Activated CD8-positive, alpha-beta memory T cell treated with anti-CD3 and anti-CD28 coated beads for 24 hours (primary cell): Measurements from ENCODE around the gene MPND.

Experiments
- DNase-seq: peaks from one replicate; pipeline ENCODE4 v3.0.0-alpha.2; 2020

MPND gene

GRCh38 chr19:4385291-4386040 is 42.1 kb downstream of the MPND start:
- DNase-seq, result no peak

GRCh38 chr19:4386041-4386782 is 42.9 kb downstream of the MPND start:
- no peak for DNase-seq

DNA sequence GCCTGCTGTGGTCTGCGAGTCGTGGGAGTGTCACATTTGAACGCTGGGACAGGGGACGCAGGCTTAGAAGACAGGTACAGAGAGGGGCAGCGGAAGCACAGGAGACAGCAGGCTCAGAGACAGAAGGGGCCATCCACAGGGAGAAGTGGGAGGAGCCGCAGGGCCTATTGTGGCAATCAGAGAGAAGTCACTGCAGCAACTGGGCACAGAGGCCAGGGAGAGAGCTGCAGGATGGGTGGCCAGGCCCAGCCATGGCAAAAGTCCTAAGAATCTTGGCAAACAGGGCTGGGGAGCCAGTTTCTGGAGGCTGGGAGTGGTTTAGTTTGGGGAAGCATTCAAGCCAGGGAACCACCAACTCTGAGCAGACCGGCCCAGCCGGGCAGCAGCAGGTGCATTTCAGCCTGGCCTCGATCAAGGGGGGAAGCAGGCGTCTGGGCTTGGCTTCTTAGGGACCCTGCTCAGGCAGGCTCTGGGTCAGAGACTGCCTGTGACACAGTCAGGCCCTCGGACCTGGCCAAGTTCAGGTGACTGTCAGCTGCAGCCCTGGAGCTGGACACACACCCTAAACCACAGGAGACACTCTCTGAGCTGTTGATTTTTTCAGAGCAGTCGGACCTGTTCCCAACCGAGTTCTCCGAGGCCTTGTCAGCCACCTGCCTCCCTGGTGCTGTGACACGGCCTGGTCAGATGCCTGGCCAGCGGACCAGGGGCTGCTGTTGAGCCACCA is 45.1 kb downstream of the MPND start:
- DNase-seq, result no peak

- no peak for DNase-seq
Observed at GRCh38 chr19:4389064-4389375, 45.7 kb downstream of the MPND start.

- no peak for DNase-seq
Observed at GRCh38 chr19:4389511-4390016, 46.2 kb downstream of the MPND start.

GRCh38 chr19:4390017-4390566 is 46.7 kb downstream of the MPND start:
- no peak for DNase-seq

DNA sequence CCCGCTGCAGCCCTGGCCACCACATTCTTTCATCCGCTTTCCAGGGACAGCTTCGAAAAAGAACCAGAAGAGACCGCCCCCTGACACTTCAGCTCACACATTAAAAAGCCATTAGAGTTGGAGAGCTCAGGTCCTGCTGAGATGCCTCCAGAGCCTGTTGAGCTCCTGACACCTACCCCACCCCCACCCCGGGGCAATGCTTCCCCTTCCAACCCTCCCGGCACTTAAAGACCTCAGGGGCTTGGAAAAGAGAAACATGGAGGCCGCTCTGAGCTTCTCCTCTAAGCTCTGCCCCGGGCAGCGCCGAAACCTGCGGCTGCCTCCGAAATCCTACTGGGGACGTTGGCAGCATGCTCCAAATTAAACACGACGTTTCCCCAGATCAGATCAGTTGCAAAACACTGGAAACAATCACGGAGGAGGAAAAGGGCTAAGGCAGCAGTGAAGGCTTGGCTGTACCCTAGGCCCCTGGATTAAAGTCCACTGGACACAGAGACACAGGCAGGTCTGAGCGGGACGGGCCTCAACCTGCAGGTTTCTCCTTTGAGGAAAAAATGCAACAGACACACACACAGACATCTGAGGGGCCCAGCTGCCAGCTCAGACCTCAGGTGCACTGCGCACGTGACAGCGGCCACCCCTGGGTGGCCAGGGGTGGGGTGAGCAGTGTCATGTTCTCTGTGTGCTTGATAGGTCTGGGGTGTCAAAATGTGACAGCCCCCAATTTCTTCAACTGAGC is 47.4 kb downstream of the MPND start:
- no peak for DNase-seq

GRCh38 chr19:4391306-4391693 is 47.9 kb downstream of the MPND start:
- no peak for DNase-seq

GRCh38 chr19:4391701-4392483 is 48.5 kb downstream of the MPND start:
- DNase-seq, result no peak

DNA sequence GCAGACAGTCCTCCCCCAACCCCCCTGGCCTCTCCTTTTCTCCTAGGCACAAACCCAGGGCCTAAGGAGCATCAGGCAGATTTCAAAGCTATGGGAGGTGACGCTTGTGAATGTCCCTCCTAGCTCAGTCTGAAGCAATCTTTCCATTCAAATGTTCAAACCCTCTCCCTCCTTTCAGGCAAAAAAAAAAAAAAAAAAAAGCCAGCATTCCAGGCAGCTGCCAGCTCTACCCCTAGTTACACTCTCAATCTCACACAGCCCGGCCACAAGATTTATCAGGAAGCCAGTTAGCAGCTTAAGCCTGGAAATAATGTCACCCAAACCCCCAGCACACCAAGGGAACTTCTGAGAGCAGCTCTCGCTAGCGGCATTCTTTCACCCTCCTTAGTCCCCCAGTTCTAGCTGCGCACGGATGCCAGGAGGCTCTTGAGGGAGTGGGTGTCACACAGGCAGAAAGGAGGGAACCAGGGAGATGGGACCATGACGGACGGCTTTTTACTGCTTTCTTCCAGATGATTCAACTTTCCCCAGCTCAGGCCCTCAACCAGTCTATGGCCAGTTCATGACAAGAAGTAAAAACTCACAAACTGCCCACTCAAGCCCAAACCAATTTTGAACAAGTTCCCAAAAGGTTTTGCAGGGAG is 50.7 kb downstream of the MPND start:
- DNase-seq, result no peak

- DNase-seq, result no peak
Observed at GRCh38 chr19:4396949-4397783, 53.8 kb downstream of the MPND start.

GRCh38 chr19:4399812-4400134 is 56.4 kb downstream of the MPND start:
- no peak for DNase-seq

- peak; percentile 98 for DNase-seq
Observed at GRCh38 chr19:4400135-4400936, 57.0 kb downstream of the MPND start, which contains the start of gene SH3GL1. SH3GL1 (minus strand) TSS chr19:4400547; CDS start chr19:4400368, 179 bp downstream.

GRCh38 chr19:4401769-4402170 is 58.4 kb downstream of the MPND start:
- no peak for DNase-seq

DNA sequence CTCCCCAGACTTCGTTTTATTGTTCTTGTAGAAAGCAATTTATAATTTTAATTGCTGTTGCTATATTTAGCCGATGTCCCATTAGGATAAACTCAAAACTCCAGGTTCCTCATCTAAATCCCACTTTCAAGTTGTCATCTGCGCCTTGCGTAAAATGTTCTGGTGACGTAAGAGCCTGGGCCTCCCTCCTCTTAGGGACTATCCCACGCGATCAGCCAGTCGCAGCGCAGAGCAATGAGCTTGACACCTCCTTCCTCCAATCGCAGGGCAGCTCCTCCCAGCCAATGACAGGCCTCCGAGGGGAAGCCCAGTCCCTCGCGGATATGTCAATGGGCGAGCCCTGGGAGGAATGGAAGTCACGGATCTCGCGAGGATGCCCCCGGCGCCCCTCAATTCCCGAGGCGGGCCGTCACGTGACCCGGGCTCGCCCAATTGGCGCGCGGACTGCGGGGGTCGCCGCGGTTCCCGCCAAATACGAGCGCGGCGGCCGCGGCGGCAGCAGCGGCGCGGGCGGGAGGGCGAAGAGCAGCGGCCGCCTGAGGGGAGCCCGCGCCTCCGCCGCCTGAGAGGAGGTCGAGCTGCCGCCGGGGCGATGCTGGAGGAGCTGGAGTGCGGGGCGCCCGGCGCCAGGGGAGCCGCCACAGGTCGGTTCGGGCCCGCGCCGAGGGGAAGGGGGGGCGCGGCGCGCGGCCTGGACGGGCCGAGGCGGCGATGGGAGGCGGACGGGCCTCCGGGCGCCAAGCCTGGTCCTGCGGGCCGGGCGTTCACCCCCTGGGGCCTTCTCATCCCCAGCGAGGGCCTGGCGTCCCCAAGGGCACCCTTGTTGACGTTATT is 59.0 kb downstream of the MPND start, which contains the start of gene CHAF1A:
Gene CHAF1A (plus strand): TSS at position 470 of the 834 bp plus-strand sequence. CDS start 123 bp downstream, at position 593.
- DNase-seq, result peak; percentile 98

- peak; percentile 59 for DNase-seq
Observed at GRCh38 chr19:4403005-4403761, 59.8 kb downstream of the MPND start.

- no peak for DNase-seq
Observed at GRCh38 chr19:4405977-4406376, 62.6 kb downstream of the MPND start.

- no peak for DNase-seq
Observed at GRCh38 chr19:4406626-4407025, 63.3 kb downstream of the MPND start.
